Measurements from ENCODE around the gene ZFYVE16. TPM values are rescaled to one million over a fixed set of nuclear protein-coding genes. Genes with fewer than 3 reads are reported as not detected.

The ZFYVE16 gene
- polyA plus RNA-seq, 3 donors, result 9.4 to 15.8 (median 10.7) TPM

DNA sequence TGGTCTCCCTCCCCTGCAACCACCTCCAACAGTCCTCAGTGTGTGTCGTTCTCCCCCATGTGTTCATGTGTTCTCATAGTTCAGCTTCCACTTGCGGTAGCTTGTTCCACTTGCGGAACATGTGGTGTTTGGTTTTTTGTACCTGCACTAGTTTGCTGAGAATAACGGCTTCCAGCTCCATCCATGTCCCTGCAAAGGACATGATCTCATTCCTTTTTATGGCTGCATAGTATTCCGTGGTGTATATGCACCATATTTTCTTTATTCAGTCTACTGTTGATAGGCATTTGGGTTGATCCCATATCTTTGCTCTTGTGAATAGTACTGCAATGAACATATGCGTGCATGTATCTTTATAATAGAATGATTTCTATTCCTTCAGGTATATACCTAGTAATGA, 43.0 kb upstream of the ZFYVE16 start:
- Mint-ChIP-seq H3K4me1 (peaks cover under 1% of the 10 kb centered on the region), H3K9me3 (peaks cover 0 to 3% (median 0%) of the 10 kb centered on the region in 7 donors), H3K4me3 (no peak overlapping the region), H3K27ac (no peak overlapping the region), H3K27me3 (ENCODE audit: low read depth in 3 of 3) (peaks cover 2 to 4% (median 2%) of the 10 kb centered on the region in 3 donors), H3K36me3 (no peaks in the 10 kb centered on the region)
- intact Hi-C loops (cut with micrococcal nuclease), result no loop called here
- Histone ChIP-seq H4K20me1 (ENCODE audit: insufficient read depth, low read length) (no peaks in the 10 kb centered on the region), H3K9ac (ENCODE audit: insufficient read depth, low read length, poor library complexity, severe bottlenecking) (no peak overlapping the region), H3K9me3 (replicated peaks in 1 of 2; ENCODE audit: control insufficient read depth in 1 of 2, insufficient read depth in 1 of 2, low read length in 2 of 2) (no peaks in the 10 kb centered on the region), H3K4me3 (replicated peaks in 1 of 3; ENCODE audit: low read depth in 2 of 3, low read length in 3 of 3) (no peak overlapping the region), H3K79me2 (ENCODE audit: insufficient read depth, low read length) (no peaks in the 10 kb centered on the region), H3K4me2 (replicated peaks; ENCODE audit: extremely low read depth, low read length, poor library complexity, severe bottlenecking) (no peak overlapping the region), H3K4me1 (ENCODE audit: control insufficient read depth in 1 of 2, insufficient read depth in 2 of 2, low read length in 2 of 2) (peaks cover 0 to under 1% of the 10 kb centered on the region in 2 donors), H3K27ac (ENCODE audit: low read depth in 1 of 2, low read length in 2 of 2) (no peak overlapping the region), H2AFZ (ENCODE audit: insufficient read depth, low read depth, low read length, poor library complexity, severe bottlenecking) (no peak overlapping the region), H3K36me3 (replicated peaks in 1 of 2; ENCODE audit: control insufficient read depth in 1 of 2, insufficient read depth in 2 of 2, low read length in 2 of 2) (no peaks in the 10 kb centered on the region), H3K27me3 (ENCODE audit: control insufficient read depth in 2 of 2, insufficient read depth in 2 of 2, low read length in 2 of 2) (no peaks in the 10 kb centered on the region)
- TF ChIP-seq, protein P1, sequence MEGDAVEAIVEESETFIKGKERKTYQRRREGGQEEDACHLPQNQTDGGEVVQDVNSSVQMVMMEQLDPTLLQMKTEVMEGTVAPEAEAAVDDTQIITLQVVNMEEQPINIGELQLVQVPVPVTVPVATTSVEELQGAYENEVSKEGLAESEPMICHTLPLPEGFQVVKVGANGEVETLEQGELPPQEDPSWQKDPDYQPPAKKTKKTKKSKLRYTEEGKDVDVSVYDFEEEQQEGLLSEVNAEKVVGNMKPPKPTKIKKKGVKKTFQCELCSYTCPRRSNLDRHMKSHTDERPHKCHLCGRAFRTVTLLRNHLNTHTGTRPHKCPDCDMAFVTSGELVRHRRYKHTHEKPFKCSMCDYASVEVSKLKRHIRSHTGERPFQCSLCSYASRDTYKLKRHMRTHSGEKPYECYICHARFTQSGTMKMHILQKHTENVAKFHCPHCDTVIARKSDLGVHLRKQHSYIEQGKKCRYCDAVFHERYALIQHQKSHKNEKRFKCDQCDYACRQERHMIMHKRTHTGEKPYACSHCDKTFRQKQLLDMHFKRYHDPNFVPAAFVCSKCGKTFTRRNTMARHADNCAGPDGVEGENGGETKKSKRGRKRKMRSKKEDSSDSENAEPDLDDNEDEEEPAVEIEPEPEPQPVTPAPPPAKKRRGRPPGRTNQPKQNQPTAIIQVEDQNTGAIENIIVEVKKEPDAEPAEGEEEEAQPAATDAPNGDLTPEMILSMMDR (IDR thresholded peaks at IDR 0.05), result no peak
- 100% methylated on average over 3 of the region's 6 CpGs for WGBS (ENCODE audit: insufficient coverage)
- DNase-seq, result no peak

DNA sequence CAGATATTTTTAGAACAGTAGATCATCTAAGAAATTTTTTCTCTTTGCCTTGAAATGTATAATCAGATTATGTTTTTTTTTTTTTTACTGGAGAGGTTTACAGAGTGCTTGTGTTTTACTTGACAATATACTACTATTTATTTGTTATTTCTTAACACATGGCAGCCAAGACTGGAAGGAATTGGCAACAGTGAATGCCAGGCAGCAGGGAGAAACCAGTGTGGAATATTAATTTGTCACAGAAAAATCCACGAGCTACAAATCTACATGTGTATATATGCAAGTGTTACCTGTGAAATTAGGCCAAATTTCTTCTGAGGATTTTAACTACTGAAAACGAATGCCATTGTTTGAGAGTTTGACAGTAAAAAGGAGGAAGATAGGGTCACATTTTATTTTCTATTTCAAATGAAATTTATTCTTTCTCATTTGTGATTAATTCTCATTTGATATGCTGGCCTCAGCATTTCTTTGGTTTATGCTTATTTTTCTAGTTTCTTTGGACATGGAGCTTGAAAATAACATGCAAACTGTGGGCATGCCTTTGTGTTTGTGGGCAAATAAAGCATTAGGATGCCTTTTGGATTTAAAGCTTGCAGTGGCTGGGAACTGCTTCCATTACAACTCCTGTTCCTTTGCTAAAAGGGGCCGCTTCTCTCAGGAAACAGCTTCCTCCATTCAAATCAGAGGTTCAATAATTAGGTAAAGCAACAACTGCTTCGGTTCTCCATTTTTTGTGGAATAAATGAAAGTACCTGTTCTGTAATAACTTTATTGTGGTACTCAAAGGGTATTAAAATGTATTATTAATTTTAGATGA, 39.0 kb upstream of the ZFYVE16 start:
- DNase-seq, result no peak
- Histone ChIP-seq H3K27me3 (ENCODE audit: control insufficient read depth in 2 of 2, insufficient read depth in 2 of 2, low read length in 2 of 2) (no peaks in the 10 kb centered on the region), H3K4me3 (replicated peaks in 1 of 3; ENCODE audit: low read depth in 2 of 3, low read length in 3 of 3) (no peak overlapping the region), H3K79me2 (ENCODE audit: insufficient read depth, low read length) (no peaks in the 10 kb centered on the region), H3K4me1 (ENCODE audit: control insufficient read depth in 1 of 2, insufficient read depth in 2 of 2, low read length in 2 of 2) (peaks cover 9 to 12% of the 10 kb centered on the region in 2 donors), H3K9ac (ENCODE audit: insufficient read depth, low read length, poor library complexity, severe bottlenecking) (no peak overlapping the region), H3K27ac (ENCODE audit: low read depth in 1 of 2, low read length in 2 of 2) (no peak overlapping the region), H3K36me3 (replicated peaks in 1 of 2; ENCODE audit: control insufficient read depth in 1 of 2, insufficient read depth in 2 of 2, low read length in 2 of 2) (no peaks in the 10 kb centered on the region), H3K9me3 (replicated peaks in 1 of 2; ENCODE audit: control insufficient read depth in 1 of 2, insufficient read depth in 1 of 2, low read length in 2 of 2) (peaks cover 0 to 7% of the 10 kb centered on the region in 2 donors), H2AFZ (ENCODE audit: insufficient read depth, low read depth, low read length, poor library complexity, severe bottlenecking) (no peak overlapping the region), H3K4me2 (replicated peaks; ENCODE audit: extremely low read depth, low read length, poor library complexity, severe bottlenecking) (no peak overlapping the region), H4K20me1 (ENCODE audit: insufficient read depth, low read length) (no peaks in the 10 kb centered on the region)
- Mint-ChIP-seq H3K36me3 (no peaks in the 10 kb centered on the region), H3K9me3 (peaks cover 4 to 14% (median 8%) of the 10 kb centered on the region in 7 donors), H3K4me1 (peaks cover 11% of the 10 kb centered on the region), H3K27me3 (ENCODE audit: low read depth in 3 of 3) (peaks cover 0 to 2% (median 2%) of the 10 kb centered on the region in 3 donors), H3K4me3 (no peak overlapping the region), H3K27ac (no peak overlapping the region)
- intact Hi-C loops (cut with micrococcal nuclease), result no loop called here
- TF ChIP-seq, protein P1 (IDR thresholded peaks at IDR 0.05), result no peak
- WGBS (ENCODE audit: insufficient coverage), result no CpG with 5 or more reads among the region's 4 CpGs

Measured in CD14-positive monocyte (primary cell).